Nephron progenitor cell (in vitro differentiated cells): ENCODE results near the gene NLK.

Experiments
- DNase-seq: peaks from one replicate; pipeline ENCODE4 v3.0.0; 2021
- H3K27ac Mint-ChIP-seq: 2 replicates; pipeline ENCODE4 v1.8.0; 2021; ENCODE audit warnings: mild to moderate bottlenecking, moderate library complexity, mixed read lengths
- H3K27me3 Mint-ChIP-seq: 2 replicates; pipeline ENCODE4 v1.8.0; 2021; ENCODE audit warnings: mild to moderate bottlenecking, low read depth, mixed read lengths; ENCODE audit not compliant: poor library complexity
- H3K36me3 Mint-ChIP-seq: 2 replicates; pipeline ENCODE4 v1.8.0; 2021; ENCODE audit warnings: low read depth, mixed read lengths
- H3K4me1 Mint-ChIP-seq: 2 replicates; pipeline ENCODE4 v1.8.0; 2021; ENCODE audit warnings: mixed read lengths
- H3K4me3 Mint-ChIP-seq: 2 replicates; pipeline ENCODE4 v1.8.0; 2021; ENCODE audit warnings: mild to moderate bottlenecking, moderate library complexity, mixed read lengths
- H3K9me3 Mint-ChIP-seq: 2 replicates; pipeline ENCODE4 v1.8.0; 2021; ENCODE audit warnings: mild to moderate bottlenecking, moderate library complexity, mixed read lengths
- CTCF ChIP-seq: fragments of 200-600 bp; sonication (generic); IDR thresholded peaks from 2 replicates; pipeline ENCODE4 v1.5.0; 2021; ENCODE audit warnings: antibody characterized with exemption

Gene NLK

GRCh38 chr17:28045304-28045703 is 2.8 kb downstream of the NLK start:
- DNase-seq = no peak
- H3K4me3 Mint-ChIP-seq = peak overlapping the region; percentile 20
- H3K27me3 Mint-ChIP-seq = no peaks in the 10 kb centered on the region
- peaks cover 17% of the 10 kb centered on the region for H3K36me3 Mint-ChIP-seq
- H3K27ac Mint-ChIP-seq = no peak overlapping the region
- TF ChIP-seq CTCF = no peak
- peaks cover 65% of the 10 kb centered on the region for H3K4me1 Mint-ChIP-seq
- H3K9me3 Mint-ChIP-seq = peaks cover 4% of the 10 kb centered on the region

GRCh38 chr17:28046034-28046825 is 3.8 kb downstream of the NLK start:
- Mint-ChIP-seq H3K4me1 (peaks cover 67% of the 10 kb centered on the region), H3K9me3 (no peaks in the 10 kb centered on the region), H3K4me3 (peak overlapping the region; percentile 8), H3K27ac (no peak overlapping the region), H3K27me3 (no peaks in the 10 kb centered on the region), H3K36me3 (peaks cover 17% of the 10 kb centered on the region)
- no peak for TF ChIP-seq CTCF
- DNase-seq = no peak

DNA sequence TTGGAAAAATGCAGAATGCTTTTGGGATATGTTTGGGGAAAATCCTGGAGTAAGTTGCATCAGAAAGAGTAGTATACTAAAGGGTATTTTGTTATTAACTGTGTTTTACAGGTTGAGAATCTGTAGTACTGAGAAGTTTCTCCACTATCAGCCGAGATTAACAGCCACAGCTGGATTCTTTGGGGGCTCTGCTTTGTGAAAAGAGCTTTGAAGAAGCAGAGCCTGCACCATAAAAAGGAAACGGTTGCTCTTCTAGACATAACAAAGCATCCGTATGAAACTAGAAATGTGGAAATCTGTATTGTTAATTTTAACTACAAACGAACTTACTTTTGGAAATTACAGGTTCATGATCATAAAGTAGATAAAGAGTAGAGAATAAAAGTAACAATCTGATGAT is 5.3 kb downstream of the NLK start:
- no peak overlapping the region for H3K27ac Mint-ChIP-seq
- peaks cover 60% of the 10 kb centered on the region for H3K4me1 Mint-ChIP-seq
- DNase-seq = no peak
- no peaks in the 10 kb centered on the region for H3K9me3 Mint-ChIP-seq
- H3K36me3 Mint-ChIP-seq = peaks cover 17% of the 10 kb centered on the region
- no peaks in the 10 kb centered on the region for H3K27me3 Mint-ChIP-seq
- TF ChIP-seq CTCF = no peak
- H3K4me3 Mint-ChIP-seq = no peak overlapping the region

- peaks cover 17% of the 10 kb centered on the region for H3K36me3 Mint-ChIP-seq
- H3K4me1 Mint-ChIP-seq = peaks cover 47% of the 10 kb centered on the region
- H3K4me3 Mint-ChIP-seq = no peak overlapping the region
- H3K27ac Mint-ChIP-seq = no peak overlapping the region
- no peaks in the 10 kb centered on the region for H3K27me3 Mint-ChIP-seq
- DNase-seq = no peak
- TF ChIP-seq CTCF = no peak
- no peaks in the 10 kb centered on the region for H3K9me3 Mint-ChIP-seq
Measured at GRCh38 chr17:28049071-28049470, 6.6 kb downstream of the NLK start.

DNA sequence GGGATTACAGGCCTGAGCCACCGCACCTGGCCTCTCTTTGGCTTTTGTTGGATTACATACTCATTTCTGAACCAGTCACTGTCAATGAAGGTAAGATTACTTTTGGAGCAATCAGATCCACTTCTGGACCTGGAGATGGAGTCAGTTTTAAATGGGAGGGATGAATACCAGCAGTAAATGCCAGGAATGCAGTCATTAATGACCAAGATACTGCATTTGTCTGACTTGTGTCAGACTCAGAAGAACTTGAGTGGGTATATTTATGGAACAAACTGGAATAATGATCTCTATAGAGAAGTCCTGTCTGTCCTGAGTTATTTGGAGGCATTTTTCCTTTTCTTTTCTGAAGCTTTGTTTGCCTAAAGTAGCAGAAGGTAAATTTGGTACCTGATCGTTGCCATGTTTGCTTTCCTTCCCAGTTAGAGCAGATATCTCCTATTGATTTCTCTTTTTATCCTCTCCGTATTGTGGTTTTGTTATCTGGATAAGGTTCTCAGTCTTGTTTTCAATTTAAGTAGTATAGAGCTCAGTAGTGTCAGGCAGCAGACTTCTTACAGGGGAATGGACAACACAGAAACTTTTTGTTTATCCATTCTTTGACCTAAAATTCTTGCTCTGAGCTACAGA is 10.7 kb downstream of the NLK start:
- Mint-ChIP-seq H3K4me3 (no peak overlapping the region), H3K27me3 (no peaks in the 10 kb centered on the region), H3K36me3 (no peaks in the 10 kb centered on the region), H3K9me3 (no peaks in the 10 kb centered on the region), H3K4me1 (peaks cover 6% of the 10 kb centered on the region), H3K27ac (no peak overlapping the region)
- no peak for DNase-seq
- TF ChIP-seq CTCF = no peak

DNA sequence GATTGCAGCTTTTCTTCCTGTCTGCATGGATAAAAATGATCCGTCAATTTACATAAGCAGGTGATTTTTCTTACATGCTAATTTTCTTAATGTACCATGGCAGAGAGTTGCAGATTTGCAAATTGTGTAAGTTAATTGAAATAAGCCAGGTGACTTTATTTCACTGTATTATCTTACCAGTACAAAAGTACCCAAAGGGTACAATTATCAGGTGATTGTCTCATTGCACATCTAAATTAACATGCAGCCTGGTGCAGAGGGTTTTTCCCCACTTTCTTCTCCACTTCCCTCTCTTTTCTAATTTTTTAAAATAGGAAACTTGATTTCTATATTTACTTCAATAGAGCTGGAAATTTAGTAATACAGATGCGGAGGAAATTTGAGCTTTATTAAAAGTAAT is 11.2 kb downstream of the NLK start:
- no peak for DNase-seq
- H3K4me1 Mint-ChIP-seq = peaks cover 6% of the 10 kb centered on the region
- H3K27ac Mint-ChIP-seq = no peak overlapping the region
- no peak for TF ChIP-seq CTCF
- H3K9me3 Mint-ChIP-seq = no peaks in the 10 kb centered on the region
- no peaks in the 10 kb centered on the region for H3K27me3 Mint-ChIP-seq
- H3K36me3 Mint-ChIP-seq = no peaks in the 10 kb centered on the region
- H3K4me3 Mint-ChIP-seq = no peak overlapping the region
